Mesenchymal stem cell (in vitro differentiated cells and primary cell): ENCODE results near the gene SLC66A2.

Source experiments
- DNase-seq: peaks from one replicate; pipeline ENCODE4 v3.0.0-alpha.2; 2013
- H2AFZ ChIP-seq: one replicate; pipeline ENCODE4 v1.6.1; 2013; ENCODE audit warnings: low read depth, mild to moderate bottlenecking, control low read depth, inconsistent platforms, low read length, moderate library complexity
- H2AK5ac ChIP-seq: 2 replicates; pipeline ENCODE4 v1.6.1; 2013; ENCODE audit warnings: low read length, moderate library complexity, mild to moderate bottlenecking, inconsistent platforms; ENCODE audit not compliant: severe bottlenecking
- H2BK120ac ChIP-seq: one replicate; pipeline ENCODE4 v1.6.1; 2013; ENCODE audit warnings: low read depth, mild to moderate bottlenecking, inconsistent platforms, low read length, moderate library complexity
- H2BK12ac ChIP-seq, 2 experiments: one replicate each; pipeline ENCODE4 v1.6.1; 2013; ENCODE audit warnings: inconsistent platforms in 2 of 2, low read length in 2 of 2, mild to moderate bottlenecking in 2 of 2, moderate library complexity in 2 of 2, control low read depth in 1 of 2
- H2BK15ac ChIP-seq: one replicate; pipeline ENCODE4 v1.6.1; 2013; ENCODE audit warnings: mild to moderate bottlenecking, low read depth, inconsistent platforms; ENCODE audit not compliant: poor library complexity, severe bottlenecking
- H2BK5ac ChIP-seq: 2 replicates; pipeline ENCODE4 v1.6.1; 2013; ENCODE audit warnings: low read depth, mild to moderate bottlenecking, low read length, control low read depth, inconsistent platforms; ENCODE audit not compliant: poor library complexity, severe bottlenecking
- H3K14ac ChIP-seq, 2 experiments: one replicate each; pipeline ENCODE4 v1.6.1; 2013; ENCODE audit warnings: inconsistent platforms in 2 of 2, low read length in 2 of 2, control low read depth in 1 of 2, mild to moderate bottlenecking in 1 of 2, moderate library complexity in 1 of 2
- H3K18ac ChIP-seq, 2 experiments: one replicate each; pipeline ENCODE4 v1.6.1; 2013; ENCODE audit warnings: inconsistent platforms in 2 of 2, low read length in 2 of 2, control low read depth in 1 of 2, low read depth in 1 of 2, mild to moderate bottlenecking in 1 of 2
- H3K23ac ChIP-seq, 2 experiments: one replicate each; pipeline ENCODE4 v1.6.1; 2013; ENCODE audit warnings: inconsistent platforms in 2 of 2, low read length in 2 of 2, mild to moderate bottlenecking in 2 of 2, moderate library complexity in 2 of 2, control low read depth in 1 of 2
- H3K27ac ChIP-seq: 2 replicates; pipeline ENCODE4 v1.5.1; 2013; ENCODE audit warnings: mild to moderate bottlenecking, moderate library complexity, low read length, control low read depth, inconsistent platforms; ENCODE audit not compliant: poor library complexity, severe bottlenecking
- H3K27me3 ChIP-seq, 2 experiments: 2 replicates each; pipeline versions ENCODE4 v1.6.1 to v1.7.0; 2013; ENCODE audit warnings: low read length in 2 of 2, mild to moderate bottlenecking in 2 of 2, moderate library complexity in 2 of 2, control low read depth in 1 of 2, inconsistent platforms in 1 of 2; ENCODE audit not compliant: control insufficient read depth in 1 of 2, insufficient read depth in 1 of 2
- H3K36me3 ChIP-seq, 2 experiments: 2 replicates each; pipeline versions ENCODE4 v1.6.1 to v1.7.0; 2013; ENCODE audit warnings: low read length in 2 of 2, control low read depth in 1 of 2, inconsistent platforms in 1 of 2, low read depth in 1 of 2, mild to moderate bottlenecking in 1 of 2; ENCODE audit not compliant: insufficient read depth in 2 of 2, control insufficient read depth in 1 of 2
- H3K4ac ChIP-seq, 2 experiments: one replicate each; pipeline ENCODE4 v1.6.1; 2013; ENCODE audit warnings: inconsistent platforms in 2 of 2, low read length in 2 of 2, mild to moderate bottlenecking in 2 of 2, moderate library complexity in 2 of 2, control low read depth in 1 of 2, low read depth in 1 of 2
- H3K4me1 ChIP-seq: 2 replicates; pipeline ENCODE4 v1.6.1; 2013; ENCODE audit warnings: low read depth, low read length, control low read depth; ENCODE audit not compliant: control insufficient read depth, insufficient read depth
- H3K4me2 ChIP-seq: 2 replicates; pipeline ENCODE4 v1.6.1; 2013; ENCODE audit warnings: low read length, mild to moderate bottlenecking, inconsistent platforms; ENCODE audit not compliant: poor library complexity, severe bottlenecking
- H3K4me3 ChIP-seq, 2 experiments: 2 replicates each; pipeline versions ENCODE4 v1.5.1 to v1.7.0; 2013; ENCODE audit warnings: low read length in 2 of 2, mild to moderate bottlenecking in 2 of 2, control low read depth in 1 of 2, low read depth in 1 of 2; ENCODE audit not compliant: insufficient read depth in 1 of 2
- H3K79me1 ChIP-seq: replicated peaks from 2 replicates; pipeline ENCODE4 v1.6.1; 2013; ENCODE audit warnings: mild to moderate bottlenecking, control low read depth, low read length, inconsistent platforms; ENCODE audit not compliant: poor library complexity, severe bottlenecking
- H3K9ac ChIP-seq: 2 replicates; pipeline ENCODE4 v1.7.0; 2013; ENCODE audit warnings: mild to moderate bottlenecking, low read length, moderate library complexity
- H3K9me3 ChIP-seq: 2 replicates; pipeline ENCODE4 v1.7.0; 2013; ENCODE audit warnings: mild to moderate bottlenecking, low read length; ENCODE audit not compliant: control insufficient read depth
- H4K8ac ChIP-seq: one replicate; pipeline ENCODE4 v1.6.1; 2013; ENCODE audit warnings: inconsistent platforms, mild to moderate bottlenecking, low read length, moderate library complexity
- H4K91ac ChIP-seq: one replicate; pipeline ENCODE4 v1.6.1; 2013; ENCODE audit warnings: mild to moderate bottlenecking, low read length, inconsistent platforms
- WGBS: methylation state at CpG from one replicate; pipeline ENCODE4 v1.1.7; 2013; ENCODE audit warnings: mixed read lengths; 5-methylcytosine and 5-hydroxymethylcytosine counted together

Gene SLC66A2

GRCh38 chr18:79927607-79928562 is 23.6 kb downstream of the SLC66A2 start:
- Histone ChIP-seq H2AFZ (no peak overlapping the region), H4K8ac (no peak overlapping the region), H3K14ac (no peak overlapping the region), H3K4ac (no peak overlapping the region), H3K9ac (no peak overlapping the region), H3K23ac (no peak overlapping the region), H4K91ac (no peak overlapping the region), H3K4me3 (no peak overlapping the region), H2BK5ac (no peak overlapping the region), H2BK12ac (no peak overlapping the region), H2AK5ac (no peak overlapping the region), H3K36me3 (peaks cover 49 to 55% of the 10 kb centered on the region in 2 experiments), H2BK15ac (no peak overlapping the region), H3K79me1 (peaks cover 45% of the 10 kb centered on the region), H3K18ac (no peak overlapping the region), H3K27me3 (no peaks in the 10 kb centered on the region), H2BK120ac (no peak overlapping the region), H3K9me3 (peaks cover 53% of the 10 kb centered on the region), H3K4me1 (peaks cover 1% of the 10 kb centered on the region), H3K4me2 (no peak overlapping the region), H3K27ac (no peak overlapping the region)
- DNase-seq, result no peak
- WGBS, result 91% methylated on average over 25 of the region's 25 CpGs

GRCh38 chr18:79926715-79927606 is 24.5 kb downstream of the SLC66A2 start:
- Histone ChIP-seq H2BK5ac (no peak overlapping the region), H3K23ac (no peak overlapping the region), H3K18ac (no peak overlapping the region), H3K4me2 (no peak overlapping the region), H2BK15ac (no peak overlapping the region), H3K27me3 (no peaks in the 10 kb centered on the region), H3K14ac (no peak overlapping the region), H4K8ac (no peak overlapping the region), H3K27ac (no peak overlapping the region), H3K9me3 (peaks cover 44% of the 10 kb centered on the region), H2BK120ac (no peak overlapping the region), H3K4ac (no peak overlapping the region), H2AK5ac (no peak overlapping the region), H2AFZ (no peak overlapping the region), H3K36me3 (peaks cover 55 to 58% of the 10 kb centered on the region in 2 experiments), H3K79me1 (peaks cover 48% of the 10 kb centered on the region), H3K4me1 (peaks cover 1% of the 10 kb centered on the region), H2BK12ac (no peak overlapping the region), H3K9ac (no peak overlapping the region), H4K91ac (no peak overlapping the region), H3K4me3 (no peak overlapping the region)
- no peak for DNase-seq
- WGBS, result 93% methylated on average over 21 of the region's 21 CpGs

GRCh38 chr18:79926306-79926705 is 25.1 kb downstream of the SLC66A2 start:
- peaks cover 1% of the 10 kb centered on the region for H3K4me1 ChIP-seq
- no peak overlapping the region for H3K18ac ChIP-seq
- no peak overlapping the region for H4K8ac ChIP-seq
- H2BK12ac ChIP-seq, result no peak overlapping the region
- no peak overlapping the region for H3K14ac ChIP-seq
- no peak overlapping the region for H2BK15ac ChIP-seq
- H2AK5ac ChIP-seq, result no peak overlapping the region
- H3K27ac ChIP-seq, result no peak overlapping the region
- H3K23ac ChIP-seq, result no peak overlapping the region
- no peak overlapping the region for H3K4me3 ChIP-seq
- H2BK5ac ChIP-seq, result no peak overlapping the region
- H3K9me3 ChIP-seq, result peaks cover 39% of the 10 kb centered on the region
- H4K91ac ChIP-seq, result no peak overlapping the region
- H3K4ac ChIP-seq, result no peak overlapping the region
- H3K27me3 ChIP-seq, result no peaks in the 10 kb centered on the region
- H2AFZ ChIP-seq, result no peak overlapping the region
- H3K79me1 ChIP-seq, result peaks cover 45% of the 10 kb centered on the region
- 93% methylated on average over 11 of the region's 11 CpGs for WGBS
- no peak overlapping the region for H3K4me2 ChIP-seq
- H2BK120ac ChIP-seq, result no peak overlapping the region
- H3K36me3 ChIP-seq, result peaks cover 52 to 60% of the 10 kb centered on the region in 2 experiments
- no peak for DNase-seq
- H3K9ac ChIP-seq, result no peak overlapping the region
